ENCODE data around the gene PAX5.
A peak's percentile ranks its signal among the peaks of the same experiment; 100 is the strongest.

PAX5 gene

GRCh38 chr9:36815566-36816348 lies 218.3 kb downstream of the PAX5 start:
- DNase-seq, result no peak
- in situ Hi-C loops (cut with MboI; ENCODE audit: low pct_unique_long_range_greater_than_20kb, low sequenced_read_pairs), result loop anchor here (25.0 kb wide), 1 partner anchor 97 kb away; no protein-coding TSS in a partner anchor

GRCh38 chr9:36815023-36815422 lies 219.0 kb downstream of the PAX5 start:
- in situ Hi-C loops (cut with MboI; ENCODE audit: low pct_unique_long_range_greater_than_20kb, low sequenced_read_pairs), result loop anchor here (25.0 kb wide), 1 partner anchor 97 kb away; no protein-coding TSS in a partner anchor
- no peak for DNase-seq

- no peak for DNase-seq
- in situ Hi-C loops (cut with MboI; ENCODE audit: low pct_unique_long_range_greater_than_20kb, low sequenced_read_pairs), result loop anchor here (25.0 kb wide), 1 partner anchor 99 kb away; no protein-coding TSS in a partner anchor
Measured at GRCh38 chr9:36813154-36813553, 220.9 kb downstream of the PAX5 start.

GRCh38 chr9:36812556-36812955 lies 221.5 kb downstream of the PAX5 start:
- DNase-seq, result no peak
- in situ Hi-C loops (cut with MboI; ENCODE audit: low pct_unique_long_range_greater_than_20kb, low sequenced_read_pairs), result loop anchor here (25.0 kb wide), 1 partner anchor 100 kb away; no protein-coding TSS in a partner anchor

- in situ Hi-C loops (cut with MboI; ENCODE audit: low pct_unique_long_range_greater_than_20kb, low sequenced_read_pairs), result loop anchor here (25.0 kb wide), 1 partner anchor 104 kb away; no protein-coding TSS in a partner anchor
- peak; percentile 67 for DNase-seq
Measured at GRCh38 chr9:36808251-36808650, 225.8 kb downstream of the PAX5 start.

GRCh38 chr9:36803961-36804360 lies 230.1 kb downstream of the PAX5 start:
- in situ Hi-C loops (cut with MboI; ENCODE audit: low pct_unique_long_range_greater_than_20kb, low sequenced_read_pairs), result loop anchor here (25.0 kb wide), 1 partner anchor 108 kb away; no protein-coding TSS in a partner anchor
- DNase-seq, result no peak

GRCh38 chr9:36802201-36802920 lies 231.7 kb downstream of the PAX5 start:
- no peak for DNase-seq
- in situ Hi-C loops (cut with MboI; ENCODE audit: low pct_unique_long_range_greater_than_20kb, low sequenced_read_pairs), result loop anchor here (25.0 kb wide), 1 partner anchor 110 kb away; no protein-coding TSS in a partner anchor

- in situ Hi-C loops (cut with MboI; ENCODE audit: low pct_unique_long_range_greater_than_20kb, low sequenced_read_pairs), result loop anchor here (25.0 kb wide), 1 partner anchor 112 kb away; no protein-coding TSS in a partner anchor
- no peak for DNase-seq
Measured at GRCh38 chr9:36800455-36800854, 233.6 kb downstream of the PAX5 start.

- in situ Hi-C loops (cut with MboI; ENCODE audit: low pct_unique_long_range_greater_than_20kb, low sequenced_read_pairs), result no loop called here
- DNase-seq, result no peak
Measured at GRCh38 chr9:36798350-36799065, 235.6 kb downstream of the PAX5 start.

GRCh38 chr9:36797471-36798220 lies 236.4 kb downstream of the PAX5 start:
- in situ Hi-C loops (cut with MboI; ENCODE audit: low pct_unique_long_range_greater_than_20kb, low sequenced_read_pairs), result no loop called here
- no peak for DNase-seq

GRCh38 chr9:36796671-36797419 lies 237.2 kb downstream of the PAX5 start:
- in situ Hi-C loops (cut with MboI; ENCODE audit: low pct_unique_long_range_greater_than_20kb, low sequenced_read_pairs), result no loop called here
- DNase-seq, result no peak

- no peak for DNase-seq
- in situ Hi-C loops (cut with MboI; ENCODE audit: low pct_unique_long_range_greater_than_20kb, low sequenced_read_pairs), result no loop called here
Measured at GRCh38 chr9:36794461-36794860, 239.6 kb downstream of the PAX5 start.

- DNase-seq, result peak; percentile 25
- in situ Hi-C loops (cut with MboI; ENCODE audit: low pct_unique_long_range_greater_than_20kb, low sequenced_read_pairs), result no loop called here
Measured at GRCh38 chr9:36793277-36793676, 240.8 kb downstream of the PAX5 start.

GRCh38 chr9:36791222-36791950 lies 242.7 kb downstream of the PAX5 start:
- no peak for DNase-seq

GRCh38 chr9:36789886-36790285 lies 244.2 kb downstream of the PAX5 start:
- in situ Hi-C loops (cut with MboI; ENCODE audit: low pct_unique_long_range_greater_than_20kb, low sequenced_read_pairs), result no loop called here
- peak; percentile 8 for DNase-seq

More at GRCh38 chr9:36791222-36791950, 242.7 kb downstream of the PAX5 start:
- in situ Hi-C loops (cut with MboI; ENCODE audit: low pct_unique_long_range_greater_than_20kb, low sequenced_read_pairs), result no loop called here

GRCh38 chr9:36788534-36788933 lies 245.5 kb downstream of the PAX5 start:
- in situ Hi-C loops (cut with MboI; ENCODE audit: low pct_unique_long_range_greater_than_20kb, low sequenced_read_pairs), result no loop called here
- no peak for DNase-seq

GRCh38 chr9:36787709-36788108 lies 246.4 kb downstream of the PAX5 start:
- DNase-seq, result no peak
- in situ Hi-C loops (cut with MboI; ENCODE audit: low pct_unique_long_range_greater_than_20kb, low sequenced_read_pairs), result no loop called here

Measured in KBM-7 (cell line).